Heart left ventricle (tissue), 16 donors: ENCODE data around the gene IL6R. TPM values are rescaled to one million over a fixed set of nuclear protein-coding genes. Genes with fewer than 3 reads are reported as not detected.
A peak's percentile ranks its signal among the peaks of the same experiment; 100 is the strongest.
"Not testable (repeated sequence)": the region's sequence is repeated elsewhere in the genome, so short reads cannot be mapped to it uniquely, and the experiment has no call there.

ENCODE experiments used
- ATAC-seq, 4 donors: fragments of 200-7000 bp; cut with Tn5 transposase; one replicate each; pipeline ENCODE4 v1.9.1; 2020 to 2022; ENCODE audit warnings: moderate library complexity in 4 of 4, mild to moderate bottlenecking in 3 of 4, moderate number of reproducible peaks in 1 of 4
- DNase-seq, 5 donors: peaks; one replicate each; pipeline ENCODE4 v3.0.0-alpha.2; 2020
- H3K27ac ChIP-seq, 12 donors: fragments of 200-600 bp; sonication (generic) in 4 of 12; one replicate each; pipeline versions ENCODE4 v1.5.0 to v1.8.0; 2016 to 2022; ENCODE audit warnings: mild to moderate bottlenecking in 2 of 12
- H3K27me3 ChIP-seq, 9 donors: fragments of 200-600 bp; sonication (generic) in 2 of 9; one replicate each; pipeline versions ENCODE4 v1.5.1 to v1.8.0; 2016 to 2022; ENCODE audit warnings: mild to moderate bottlenecking in 3 of 9
- H3K36me3 ChIP-seq, 9 donors: fragments of 200-600 bp; sonication (generic) in 2 of 9; one replicate each; pipeline versions ENCODE4 v1.5.0 to v1.8.0; 2018 to 2022; ENCODE audit warnings: mild to moderate bottlenecking in 2 of 9
- H3K4me1 ChIP-seq, 12 donors: fragments of 200-600 bp; sonication (generic) in 4 of 12; one replicate each; pipeline versions ENCODE4 v1.5.0 to v1.8.0; 2016 to 2022; ENCODE audit warnings: mild to moderate bottlenecking in 3 of 12
- H3K4me3 ChIP-seq, 12 donors: fragments of 200-600 bp; sonication (generic) in 4 of 12; one replicate each; pipeline versions ENCODE4 v1.5.0 to v1.8.0; 2017 to 2022; ENCODE audit warnings: mild to moderate bottlenecking in 9 of 12, moderate library complexity in 4 of 12
- H3K9me3 ChIP-seq, 12 donors: fragments of 200-600 bp; sonication (generic) in 4 of 12; one replicate each; pipeline versions ENCODE4 v1.5.0 to v1.8.0; 2016 to 2022; ENCODE audit warnings: mild to moderate bottlenecking in 1 of 12
- POLR2A ChIP-seq, 2 donors: fragments of 450-650 bp; IDR thresholded peaks; one replicate each; pipeline ENCODE4 v1.6.1; 2017; ENCODE audit warnings: antibody characterized with exemption in 2 of 2, mild to moderate bottlenecking in 2 of 2, moderate library complexity in 2 of 2
- WGBS, 4 donors: extraction: QIAGEN DNeasy Blood & Tissue Kit in 2 of 4; methylation state at CpG; one replicate each; pipeline versions ENCODE4 v1.1.5 to v1.1.7; 2013 to 2018; 5-methylcytosine and 5-hydroxymethylcytosine counted together
- intact Hi-C, 10 donors: fragments of 100-400 bp; cut with DNase I; formaldehyde crosslinking; loops; one replicate each; pipeline versions ENCODE4 v1.11.1 to v1.14.2; 2022
- polyA plus RNA-seq, 2 donors: library from polyadenylated mRNA; stranded (reverse); fragments of 200-250 nt; gene quantifications; one replicate each; pipeline ENCODE4 v1.2.3, GENCODE V29; 2013
- total RNA-seq, 9 donors: library from RNA; depleted of rRNA in 2 of 9; stranded (reverse); fragments of >200 nt in 2 of 9; fragmentation: NEBNext Ultra II Directional in 3 of 9; extraction: Animal tissue kit (Norgen Biotek cat#: 25700) in 3 of 9; gene quantifications; one replicate each; pipeline versions ENCODE4 v1.1.0 to v1.2.4, GENCODE V29; 2016 to 2023
- TF ChIP-seq, protein P1 (sequence below), 12 donors: fragments of 200-600 bp; sonication (generic) in 4 of 12; IDR thresholded peaks; one replicate each; pipeline versions ENCODE4 v1.5.0 to v1.8.0; 2018 to 2022; ENCODE audit warnings: antibody characterized with exemption in 12 of 12, mild to moderate bottlenecking in 5 of 12
- donor health status: ischemic (EF 13 %, LVEDD 7.1; RV severe dilation, severe dysfunction).
- donor health status: healthy with polysubstance abuse.
- donor health status: DM: no; HTN: yes; CAD: no.
- donor health status: DM: no; HTN: no; CAD: no.
- donor health status: ischemic (EF 25% LVEDD 6.9; RV normal size, moderate dysfunction).
- donor health status: ischemic (EF 25% LVEDD 5.7; RV mildly dilated, moderate dysfunction).
- donor health status: healthy.
- donor health status: DM: yes; HTN: yes; CAD: no.
- donor health status: ischemic (EF 35%, LVEDD 5.7; RV mildly dilated, moderate dysfunction).
- donor health status: nonischemic (EF 11% LVEDD 7.7; RV severe dilation, severe dysfunction).
- donor health status: DM: yes; HTN: yes; CAD: no.
- donor health status: PGD.
- donor health status: ischemic (EF 29% LVEDD 5.4; RV normal size, mild dysfunction).
- donor health status: nonischemic (EF 23%, LVEDD 6.1; RV moderate dilation, normal function).

Gene IL6R
- total and polyA plus RNA-seq, 11 donors: 3.4 to 26.6 (median 10.6) TPM

DNA sequence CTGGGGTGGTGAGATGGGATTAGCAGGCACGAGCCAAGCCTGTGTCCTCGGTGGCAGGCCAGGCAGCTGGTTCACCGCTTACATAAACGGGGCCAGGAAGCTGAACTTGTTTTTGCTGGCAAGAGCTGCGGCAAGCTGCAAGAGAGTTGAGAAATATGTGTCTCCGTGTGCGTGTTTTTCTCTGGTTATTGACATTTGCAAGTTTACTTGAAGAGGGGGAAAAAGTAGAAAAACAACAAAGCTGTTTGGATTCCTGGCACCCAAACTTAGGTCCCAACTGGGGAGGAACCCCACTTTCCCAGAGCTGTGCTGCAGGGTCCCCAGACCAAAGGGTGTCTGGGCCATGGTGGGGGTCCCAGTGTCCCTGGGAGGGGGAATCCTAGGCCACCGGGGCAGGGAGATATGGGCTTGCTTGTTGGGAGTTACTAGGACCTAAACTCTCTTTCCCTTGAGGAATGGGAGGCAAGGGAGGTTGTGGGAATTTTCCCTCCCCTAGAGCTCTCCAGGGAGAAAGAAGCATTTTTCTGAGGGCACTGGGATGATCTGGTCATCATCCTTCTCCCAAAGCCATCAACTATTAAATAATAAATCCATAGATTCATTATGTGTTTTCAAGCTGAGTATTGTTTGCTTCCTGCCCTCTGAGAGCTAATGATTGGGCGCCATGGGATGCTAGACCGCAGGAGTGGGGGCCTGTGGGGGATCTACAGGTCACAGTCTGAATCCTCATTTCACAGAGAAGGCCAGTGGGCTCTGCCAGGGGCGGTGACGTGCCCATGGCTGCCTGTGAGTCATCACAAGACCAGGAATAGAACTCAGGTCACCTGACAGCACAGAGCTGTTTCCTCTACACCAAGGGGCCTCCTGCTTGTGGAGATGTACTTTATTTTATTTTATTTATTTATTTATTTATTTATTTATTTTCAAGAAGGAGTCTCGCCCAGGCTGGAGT, 14.8 kb downstream of the IL6R start:
- 12 to 15% (median 13%) methylated on average over 13 of the region's 13 CpGs for whole genome bisulfite sequencing, 4 donors
- H3K4me1 ChIP-seq: peaks cover 20 to 99% (median 68%) of the 10 kb centered on the region in 12 donors
- peak; percentile 87 to 92 (median 90) for ATAC-seq

DNA sequence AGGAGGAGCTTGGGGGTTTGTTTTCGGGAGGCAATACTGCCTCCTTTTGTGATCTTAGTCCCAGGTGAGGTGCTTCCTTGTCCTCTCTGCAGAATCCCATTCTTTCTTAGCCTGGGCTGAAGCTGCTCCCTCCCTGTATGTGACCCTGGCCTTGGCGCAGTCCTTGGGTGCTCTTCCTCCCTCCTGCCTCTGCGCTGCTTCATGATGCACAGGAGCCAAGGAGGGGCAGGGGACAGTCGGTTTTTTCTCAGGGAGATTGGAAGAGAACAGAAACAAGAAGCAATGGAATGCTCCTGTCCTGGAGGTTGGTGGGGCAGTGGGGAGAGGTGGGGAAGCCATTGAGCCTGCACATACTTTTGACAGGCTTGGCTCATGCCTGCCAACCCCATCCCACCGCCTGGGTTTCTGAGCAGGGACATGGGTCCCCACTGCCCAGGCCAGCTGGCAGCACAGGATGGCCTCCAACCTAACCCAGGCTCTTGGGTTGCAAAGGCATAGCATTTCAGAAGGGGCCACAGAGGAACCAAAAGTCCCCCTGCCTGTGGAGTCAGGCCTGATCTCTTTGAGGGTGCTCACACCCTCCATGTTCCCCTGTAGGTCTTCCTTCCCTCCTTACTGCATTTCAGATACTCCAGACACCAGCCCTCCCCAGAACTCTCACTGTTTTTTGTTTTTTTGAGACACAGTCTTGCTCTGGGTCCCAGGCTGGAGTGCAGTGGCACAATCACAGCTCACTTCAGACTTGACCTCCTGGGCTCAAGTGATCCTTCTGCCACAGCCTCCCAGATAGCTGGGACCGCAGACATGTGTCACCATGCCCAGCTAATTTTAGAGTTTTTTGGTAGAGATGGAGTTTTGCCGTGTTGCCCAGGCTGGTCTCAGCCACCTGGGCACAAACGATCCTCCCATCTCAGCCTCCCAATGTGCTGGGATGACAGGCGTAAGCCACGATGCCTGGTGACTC, 16.1 kb downstream of the IL6R start:
- Histone ChIP-seq H3K9me3 (no peaks in the 10 kb centered on the region), H3K4me3 (no peak overlapping the region), H3K27me3 (no peaks in the 10 kb centered on the region), H3K27ac (peak overlapping the region; percentile 88 to 98 (median 96)), H3K4me1 (peaks cover 20 to 91% (median 63%) of the 10 kb centered on the region in 12 donors), H3K36me3 (no peaks in the 10 kb centered on the region)
- no peak for DNase-seq
- 86 to 95% (median 94%) methylated on average over 9 to 10 of the region's 10 CpGs for WGBS, 4 donors
- no peak for TF ChIP-seq POLR2A (IDR thresholded peaks at IDR 0.05)
- TF ChIP-seq, protein P1, sequence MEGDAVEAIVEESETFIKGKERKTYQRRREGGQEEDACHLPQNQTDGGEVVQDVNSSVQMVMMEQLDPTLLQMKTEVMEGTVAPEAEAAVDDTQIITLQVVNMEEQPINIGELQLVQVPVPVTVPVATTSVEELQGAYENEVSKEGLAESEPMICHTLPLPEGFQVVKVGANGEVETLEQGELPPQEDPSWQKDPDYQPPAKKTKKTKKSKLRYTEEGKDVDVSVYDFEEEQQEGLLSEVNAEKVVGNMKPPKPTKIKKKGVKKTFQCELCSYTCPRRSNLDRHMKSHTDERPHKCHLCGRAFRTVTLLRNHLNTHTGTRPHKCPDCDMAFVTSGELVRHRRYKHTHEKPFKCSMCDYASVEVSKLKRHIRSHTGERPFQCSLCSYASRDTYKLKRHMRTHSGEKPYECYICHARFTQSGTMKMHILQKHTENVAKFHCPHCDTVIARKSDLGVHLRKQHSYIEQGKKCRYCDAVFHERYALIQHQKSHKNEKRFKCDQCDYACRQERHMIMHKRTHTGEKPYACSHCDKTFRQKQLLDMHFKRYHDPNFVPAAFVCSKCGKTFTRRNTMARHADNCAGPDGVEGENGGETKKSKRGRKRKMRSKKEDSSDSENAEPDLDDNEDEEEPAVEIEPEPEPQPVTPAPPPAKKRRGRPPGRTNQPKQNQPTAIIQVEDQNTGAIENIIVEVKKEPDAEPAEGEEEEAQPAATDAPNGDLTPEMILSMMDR (IDR thresholded peaks at IDR 0.05): no peak
- intact Hi-C loops: no loop called here
- ATAC-seq: no peak

More for the DNA sequence above, 14.8 kb downstream of the IL6R start:
- H3K4me3 ChIP-seq: peak overlapping the region in 8 of 12 donors; percentile 3 to 31 (median 19)
- no peaks in the 10 kb centered on the region for H3K27me3 ChIP-seq
- peak; percentile 85 to 94 (median 89) for DNase-seq
- intact Hi-C loops: no loop called here
- no peak for TF ChIP-seq POLR2A (IDR thresholded peaks at IDR 0.05)
- TF ChIP-seq, protein P1 (IDR thresholded peaks at IDR 0.05): no peak
- H3K36me3 ChIP-seq: no peaks in the 10 kb centered on the region
- H3K9me3 ChIP-seq: no peaks in the 10 kb centered on the region
- H3K27ac ChIP-seq: peak overlapping the region; percentile 88 to 98 (median 96)

DNA sequence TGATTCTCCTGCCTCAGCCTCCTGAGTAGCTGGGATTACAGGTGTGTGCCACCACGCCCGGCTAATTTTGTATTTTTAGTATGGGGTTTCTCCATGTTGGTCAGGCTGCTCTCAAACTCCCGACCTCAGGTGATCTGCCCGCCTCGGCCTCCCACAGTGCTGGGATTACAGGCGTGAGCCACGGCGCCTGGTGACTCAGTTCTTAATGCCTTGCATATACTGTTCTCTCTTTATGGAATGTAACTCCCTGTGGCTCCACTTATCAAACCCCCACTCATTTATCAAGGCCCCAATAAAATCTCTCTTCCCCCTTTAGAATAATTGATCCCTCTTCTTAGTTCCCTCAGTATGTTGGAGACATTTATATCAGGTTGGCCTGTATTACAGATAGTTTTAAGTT, 16.9 kb downstream of the IL6R start:
- Histone ChIP-seq H3K27ac (peak overlapping the region in 5 of 12 donors; percentile 45 to 96 (median 63)), H3K4me1 (peaks cover 20 to 90% (median 69%) of the 10 kb centered on the region in 12 donors)
- H3K4me3 ChIP-seq, H3K27me3 ChIP-seq, H3K36me3 ChIP-seq, DNase-seq, H3K9me3 ChIP-seq, intact Hi-C loops, ATAC-seq: not testable (repeated sequence)
- 92 to 98% (median 96%) methylated on average over 8 of the region's 8 CpGs for WGBS, 4 donors

- Histone ChIP-seq H3K4me3 (no peak overlapping the region), H3K27me3 (no peaks in the 10 kb centered on the region), H3K27ac (peak overlapping the region in 8 of 12 donors; percentile 25 to 96 (median 51)), H3K4me1 (peaks cover 20 to 90% (median 73%) of the 10 kb centered on the region in 12 donors), H3K9me3 (no peaks in the 10 kb centered on the region), H3K36me3 (no peaks in the 10 kb centered on the region)
- WGBS, 4 donors: 86 to 93% (median 86%) methylated on average over 9 of the region's 9 CpGs
- no peak for ATAC-seq
- intact Hi-C loops: no loop called here
- TF ChIP-seq POLR2A (IDR thresholded peaks at IDR 0.05): no peak
- TF ChIP-seq, protein P1 (IDR thresholded peaks at IDR 0.05): no peak
- DNase-seq: peak in 1 of 5 donors; percentile 30
Measured at GRCh38 chr1:154422521-154422920, 17.4 kb downstream of the IL6R start.
